Measurements from ENCODE around the gene ZFP91.

ZFP91 gene

DNA sequence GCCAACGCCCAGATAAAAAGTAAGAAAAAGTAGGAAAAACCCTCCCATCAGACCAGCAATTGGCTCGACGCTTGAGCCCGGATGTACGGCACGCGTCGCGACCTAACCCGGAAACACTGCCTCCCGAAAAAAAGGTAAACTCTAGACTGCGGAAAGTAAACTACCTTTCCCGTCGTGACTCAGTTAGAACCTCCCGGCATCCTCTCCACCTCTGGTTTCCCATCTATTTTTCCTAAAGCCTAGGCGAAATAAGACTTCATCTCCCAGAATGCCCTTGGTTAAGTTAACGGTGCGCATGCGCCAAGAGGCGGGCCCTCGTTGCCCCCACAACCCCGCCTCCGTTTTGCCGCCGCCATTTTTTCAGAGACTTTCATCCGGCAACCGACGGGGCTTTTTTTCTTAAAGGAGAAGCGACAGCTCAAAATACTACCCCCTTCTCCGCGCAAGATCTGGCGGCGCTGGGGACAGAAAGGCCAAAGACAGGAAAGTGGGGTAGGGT, 678 bp upstream of the ZFP91 start:
- Histone ChIP-seq H3K36me3 (replicated peaks) (no peaks in the 10 kb centered on the region), H3K27me3 (replicated peaks) (no peaks in the 10 kb centered on the region), H3K4me3 (ENCODE audit: low read depth, low read length) (peak overlapping the region; percentile 98), H3K27ac (peak overlapping the region; percentile 99)
- in situ Hi-C loops (cut with HindIII; ENCODE audit: low pct_ligation_motif_present, low sequenced_read_pairs) = no loop called here
- TF ChIP-seq, protein P1, sequence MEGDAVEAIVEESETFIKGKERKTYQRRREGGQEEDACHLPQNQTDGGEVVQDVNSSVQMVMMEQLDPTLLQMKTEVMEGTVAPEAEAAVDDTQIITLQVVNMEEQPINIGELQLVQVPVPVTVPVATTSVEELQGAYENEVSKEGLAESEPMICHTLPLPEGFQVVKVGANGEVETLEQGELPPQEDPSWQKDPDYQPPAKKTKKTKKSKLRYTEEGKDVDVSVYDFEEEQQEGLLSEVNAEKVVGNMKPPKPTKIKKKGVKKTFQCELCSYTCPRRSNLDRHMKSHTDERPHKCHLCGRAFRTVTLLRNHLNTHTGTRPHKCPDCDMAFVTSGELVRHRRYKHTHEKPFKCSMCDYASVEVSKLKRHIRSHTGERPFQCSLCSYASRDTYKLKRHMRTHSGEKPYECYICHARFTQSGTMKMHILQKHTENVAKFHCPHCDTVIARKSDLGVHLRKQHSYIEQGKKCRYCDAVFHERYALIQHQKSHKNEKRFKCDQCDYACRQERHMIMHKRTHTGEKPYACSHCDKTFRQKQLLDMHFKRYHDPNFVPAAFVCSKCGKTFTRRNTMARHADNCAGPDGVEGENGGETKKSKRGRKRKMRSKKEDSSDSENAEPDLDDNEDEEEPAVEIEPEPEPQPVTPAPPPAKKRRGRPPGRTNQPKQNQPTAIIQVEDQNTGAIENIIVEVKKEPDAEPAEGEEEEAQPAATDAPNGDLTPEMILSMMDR (IDR thresholded peaks at IDR 0.05; ENCODE audit: low read depth, low read length, missing control alignments) = no peak
- peak; percentile 97 for DNase-seq

DNA sequence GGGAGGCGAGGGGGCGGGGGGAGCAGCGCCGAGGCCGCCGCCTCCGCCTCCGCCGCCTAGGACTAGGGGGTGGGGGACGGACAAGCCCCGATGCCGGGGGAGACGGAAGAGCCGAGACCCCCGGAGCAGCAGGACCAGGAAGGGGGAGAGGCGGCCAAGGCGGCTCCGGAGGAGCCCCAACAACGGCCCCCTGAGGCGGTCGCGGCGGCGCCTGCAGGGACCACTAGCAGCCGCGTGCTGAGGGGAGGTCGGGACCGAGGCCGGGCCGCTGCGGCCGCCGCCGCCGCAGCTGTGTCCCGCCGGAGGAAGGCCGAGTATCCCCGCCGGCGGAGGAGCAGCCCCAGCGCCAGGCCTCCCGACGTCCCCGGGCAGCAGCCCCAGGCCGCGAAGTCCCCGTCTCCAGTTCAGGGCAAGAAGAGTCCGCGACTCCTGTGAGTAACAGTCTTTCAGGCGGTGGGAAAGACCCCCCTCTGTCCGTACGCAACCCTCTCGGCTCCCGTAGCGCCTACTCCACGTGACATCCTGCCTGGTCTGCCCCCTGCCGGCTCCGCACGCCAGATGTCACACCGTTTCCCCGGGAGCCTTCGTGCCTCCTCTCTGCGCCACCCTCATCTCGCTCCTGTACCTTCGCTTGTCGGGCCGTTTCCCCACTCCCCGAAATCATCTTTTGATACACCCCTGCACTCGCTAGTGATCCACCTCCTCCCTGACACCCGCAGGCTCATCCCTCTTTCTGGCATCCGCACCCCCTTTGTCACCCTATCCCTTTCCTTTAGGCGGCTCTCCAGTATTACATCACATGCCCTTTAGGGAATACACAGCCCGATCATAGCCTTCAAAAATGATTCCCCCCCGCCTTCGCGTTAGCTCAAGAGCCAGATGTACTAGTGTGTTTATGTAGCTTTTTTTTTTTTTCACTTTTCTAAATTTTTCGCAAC, 598 bp downstream of the ZFP91 start:
- DNase-seq = peak; percentile 85
- Histone ChIP-seq H3K4me3 (ENCODE audit: low read depth, low read length) (peak overlapping the region; percentile 90), H3K27me3 (replicated peaks) (no peaks in the 10 kb centered on the region), H3K36me3 (replicated peaks) (no peaks in the 10 kb centered on the region), H3K27ac (peak overlapping the region; percentile 97)
- in situ Hi-C loops (cut with HindIII; ENCODE audit: low pct_ligation_motif_present, low sequenced_read_pairs) = no loop called here
- TF ChIP-seq, protein P1 (IDR thresholded peaks at IDR 0.05; ENCODE audit: low read depth, low read length, missing control alignments) = peak; percentile 89

GRCh38 chr11:58580311-58580710, 1.4 kb downstream of the ZFP91 start:
- no peak for DNase-seq
- H3K4me3 ChIP-seq (ENCODE audit: low read depth, low read length) = peak overlapping the region; percentile 90
- peak overlapping the region; percentile 97 for H3K27ac ChIP-seq
- in situ Hi-C loops (cut with HindIII; ENCODE audit: low pct_ligation_motif_present, low sequenced_read_pairs) = no loop called here
- TF ChIP-seq, protein P1 (IDR thresholded peaks at IDR 0.05; ENCODE audit: low read depth, low read length, missing control alignments) = no peak
- no peaks in the 10 kb centered on the region for H3K27me3 ChIP-seq (replicated peaks)
- no peaks in the 10 kb centered on the region for H3K36me3 ChIP-seq (replicated peaks)

DNA sequence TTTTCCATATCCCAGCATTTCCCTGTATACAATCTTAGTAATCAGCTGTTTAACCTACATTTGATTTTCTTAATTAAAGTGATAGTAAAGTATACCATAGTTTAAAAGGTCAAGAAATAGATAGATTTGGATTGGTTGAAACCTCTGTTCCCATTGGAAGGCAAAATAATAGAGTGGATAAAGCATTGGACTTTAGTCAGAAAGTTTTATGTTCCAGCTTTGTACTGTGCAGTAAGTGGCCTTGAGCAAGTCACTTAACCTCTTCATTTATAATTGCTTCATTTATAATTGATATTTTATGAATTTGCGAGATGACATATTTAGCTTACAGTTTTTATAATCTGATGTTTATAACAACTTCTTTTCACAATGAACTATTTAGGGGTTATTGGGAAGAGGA, 3.6 kb downstream of the ZFP91 start:
- DNase-seq = no peak
- in situ Hi-C loops (cut with HindIII; ENCODE audit: low pct_ligation_motif_present, low sequenced_read_pairs) = no loop called here
- TF ChIP-seq, protein P1 (IDR thresholded peaks at IDR 0.05; ENCODE audit: low read depth, low read length, missing control alignments) = no peak

DNA sequence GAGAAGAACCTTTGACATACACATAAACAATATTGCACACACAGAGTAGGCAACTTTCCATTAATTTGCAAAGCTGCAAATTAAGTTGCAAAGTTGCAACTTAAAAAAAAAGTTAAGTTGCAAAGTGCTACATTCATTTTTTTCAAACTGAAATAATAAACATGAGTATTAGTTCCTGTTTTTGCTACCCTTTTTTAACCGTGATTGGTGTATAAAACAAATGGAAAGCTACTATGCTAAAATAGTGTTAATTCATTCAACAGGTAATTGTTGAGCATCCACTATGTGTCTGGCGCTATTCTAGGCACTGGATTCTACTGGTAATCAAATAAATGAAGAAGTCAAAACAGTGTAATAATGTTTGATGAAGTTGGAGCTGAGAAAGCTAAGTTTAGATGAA, 8.1 kb downstream of the ZFP91 start:
- TF ChIP-seq, protein P1 (IDR thresholded peaks at IDR 0.05; ENCODE audit: low read depth, low read length, missing control alignments) = no peak
- H3K4me3 ChIP-seq (ENCODE audit: low read depth, low read length) = no peak overlapping the region
- in situ Hi-C loops (cut with HindIII; ENCODE audit: low pct_ligation_motif_present, low sequenced_read_pairs) = no loop called here
- DNase-seq = no peak
- H3K27me3 ChIP-seq (replicated peaks) = no peaks in the 10 kb centered on the region
- no peak overlapping the region for H3K27ac ChIP-seq
- no peaks in the 10 kb centered on the region for H3K36me3 ChIP-seq (replicated peaks)

More for the DNA sequence above, 3.6 kb downstream of the ZFP91 start:
- no peak overlapping the region for H3K27ac ChIP-seq
- H3K36me3 ChIP-seq (replicated peaks) = no peaks in the 10 kb centered on the region
- H3K27me3 ChIP-seq (replicated peaks) = no peaks in the 10 kb centered on the region
- H3K4me3 ChIP-seq (ENCODE audit: low read depth, low read length) = no peak overlapping the region

Measured in brain microvascular endothelial cell (primary cell).